NB4 (cell line): ENCODE data around the gene THSD4.

ENCODE experiments used
- POLR2A ChIP-seq: IDR thresholded peaks from 2 replicates; pipeline ENCODE4 v1.6.1; 2011; ENCODE audit warnings: mild to moderate bottlenecking; ENCODE audit not compliant: insufficient read length; ENCODE audit errors: extremely low read depth
- TF ChIP-seq, protein P1 (sequence below): IDR thresholded peaks from one replicate; pipeline ENCODE4 v1.5.1; 2012; ENCODE audit warnings: low read depth, low read length
- TF ChIP-seq, protein P2 (sequence below): IDR thresholded peaks from 2 replicates; pipeline ENCODE4 v1.6.1; 2011; ENCODE audit warnings: low read depth, low read length

DNA sequence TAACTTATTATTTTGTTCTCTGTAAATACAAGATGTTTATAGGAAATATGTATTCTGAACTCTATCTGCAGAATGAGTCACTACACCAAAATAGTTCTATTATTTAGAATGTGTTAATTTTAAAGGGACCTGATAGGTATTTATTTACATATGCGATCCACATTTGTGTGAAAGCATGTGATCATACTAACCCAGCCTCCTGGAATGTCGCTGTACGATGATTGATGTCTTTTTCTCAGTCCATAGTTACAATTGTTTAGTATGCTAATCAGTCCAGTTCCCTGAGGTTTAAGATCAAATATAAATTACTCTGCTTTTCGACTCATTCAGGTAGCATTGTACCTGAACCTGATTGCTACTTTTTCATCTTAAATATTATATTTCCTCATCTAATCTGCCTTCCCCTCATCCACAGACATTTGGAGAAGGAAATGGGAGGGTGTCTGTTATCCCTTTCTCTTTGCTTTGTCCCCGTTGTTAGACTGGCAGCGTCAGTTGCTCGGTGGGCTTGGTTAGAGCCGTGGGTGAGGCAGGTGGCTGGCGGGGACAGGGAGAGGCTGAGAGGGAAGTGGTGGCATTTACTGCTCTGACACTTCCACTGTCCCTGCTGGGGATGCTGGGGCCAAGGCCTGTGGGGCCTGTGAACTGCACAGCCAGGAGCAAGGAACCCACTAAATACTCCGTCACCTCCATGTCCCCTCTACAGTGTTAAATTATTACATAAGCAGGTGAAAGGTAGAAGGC lies 667.3 kb downstream of the THSD4 start:
- TF ChIP-seq, protein P1, sequence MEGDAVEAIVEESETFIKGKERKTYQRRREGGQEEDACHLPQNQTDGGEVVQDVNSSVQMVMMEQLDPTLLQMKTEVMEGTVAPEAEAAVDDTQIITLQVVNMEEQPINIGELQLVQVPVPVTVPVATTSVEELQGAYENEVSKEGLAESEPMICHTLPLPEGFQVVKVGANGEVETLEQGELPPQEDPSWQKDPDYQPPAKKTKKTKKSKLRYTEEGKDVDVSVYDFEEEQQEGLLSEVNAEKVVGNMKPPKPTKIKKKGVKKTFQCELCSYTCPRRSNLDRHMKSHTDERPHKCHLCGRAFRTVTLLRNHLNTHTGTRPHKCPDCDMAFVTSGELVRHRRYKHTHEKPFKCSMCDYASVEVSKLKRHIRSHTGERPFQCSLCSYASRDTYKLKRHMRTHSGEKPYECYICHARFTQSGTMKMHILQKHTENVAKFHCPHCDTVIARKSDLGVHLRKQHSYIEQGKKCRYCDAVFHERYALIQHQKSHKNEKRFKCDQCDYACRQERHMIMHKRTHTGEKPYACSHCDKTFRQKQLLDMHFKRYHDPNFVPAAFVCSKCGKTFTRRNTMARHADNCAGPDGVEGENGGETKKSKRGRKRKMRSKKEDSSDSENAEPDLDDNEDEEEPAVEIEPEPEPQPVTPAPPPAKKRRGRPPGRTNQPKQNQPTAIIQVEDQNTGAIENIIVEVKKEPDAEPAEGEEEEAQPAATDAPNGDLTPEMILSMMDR = no peak
- no peak for TF ChIP-seq POLR2A
- TF ChIP-seq, protein P2, sequence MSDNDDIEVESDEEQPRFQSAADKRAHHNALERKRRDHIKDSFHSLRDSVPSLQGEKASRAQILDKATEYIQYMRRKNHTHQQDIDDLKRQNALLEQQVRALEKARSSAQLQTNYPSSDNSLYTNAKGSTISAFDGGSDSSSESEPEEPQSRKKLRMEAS = no peak
